ENCODE data around the gene PHB1.

The PHB1 gene

GRCh38 chr17:49390548-49391324, 23.9 kb downstream of the PHB1 start:
- peak overlapping the region; percentile 59 for H3K4me3 ChIP-seq (ENCODE audit: low read depth, low read length)
- no peak for TF ChIP-seq CTCF (IDR thresholded peaks at IDR 0.05; ENCODE audit: insufficient read depth, low read depth, low read length, missing control alignments)
- DNase-seq (ENCODE audit: low read depth), result peak; percentile 90

GRCh38 chr17:49389514-49390347, 25.0 kb downstream of the PHB1 start:
- peak; percentile 37 for DNase-seq (ENCODE audit: low read depth)

GRCh38 chr17:49388692-49389513, 25.8 kb downstream of the PHB1 start:
- peak; percentile 45 for DNase-seq (ENCODE audit: low read depth)
- no peak for TF ChIP-seq CTCF (IDR thresholded peaks at IDR 0.05; ENCODE audit: insufficient read depth, low read depth, low read length, missing control alignments)

More at GRCh38 chr17:49389514-49390347, 25.0 kb downstream of the PHB1 start:
- H3K4me3 ChIP-seq (ENCODE audit: low read depth, low read length), result peak overlapping the region; percentile 59

GRCh38 chr17:49388290-49388640, 26.4 kb downstream of the PHB1 start:
- DNase-seq (ENCODE audit: low read depth), result peak; percentile 75
- peak overlapping the region; percentile 15 for H3K4me3 ChIP-seq (ENCODE audit: low read depth, low read length)
- no peak for TF ChIP-seq CTCF (IDR thresholded peaks at IDR 0.05; ENCODE audit: insufficient read depth, low read depth, low read length, missing control alignments)

More at GRCh38 chr17:49388692-49389513, 25.8 kb downstream of the PHB1 start:
- H3K4me3 ChIP-seq (ENCODE audit: low read depth, low read length), result peak overlapping the region; percentile 15

GRCh38 chr17:49387498-49388289, 27.0 kb downstream of the PHB1 start:
- no peak overlapping the region for H3K4me3 ChIP-seq (ENCODE audit: low read depth, low read length)
- DNase-seq (ENCODE audit: low read depth), result peak; percentile 60
- no peak for TF ChIP-seq CTCF (IDR thresholded peaks at IDR 0.05; ENCODE audit: insufficient read depth, low read depth, low read length, missing control alignments)

- no peak for DNase-seq (ENCODE audit: low read depth)
- no peak overlapping the region for H3K4me3 ChIP-seq (ENCODE audit: low read depth, low read length)
- TF ChIP-seq CTCF (IDR thresholded peaks at IDR 0.05; ENCODE audit: insufficient read depth, low read depth, low read length, missing control alignments), result no peak
Observed at GRCh38 chr17:49386373-49386772, 28.3 kb downstream of the PHB1 start.
